PC-9 (cell line): Measurements from ENCODE around the gene HHATL. TPM values are rescaled to one million over a fixed set of nuclear protein-coding genes. Genes with fewer than 3 reads are reported as not detected.
A peak's percentile ranks its signal among the peaks of the same experiment; 100 is the strongest.

Experiments used
- BruUV-seq: library from RNA; stranded (reverse); fragments of 400-500 nt; replicated peaks from 2 replicates; lab custom pipeline; 2021; lab: Mats Ljungman, UMichigan
- CTCF ChIA-PET: fragments of 300-600 bp; sonication (Branson Sonifier 250); formaldehyde crosslinking; loops from one replicate; lab custom pipeline; 2022; ENCODE audit warnings: antibody characterized with exemption; lab: Charles Lee
- POLR2A ChIA-PET: fragments of 300-600 bp; sonication (Branson Sonifier 250); formaldehyde crosslinking; loops from one replicate; lab custom pipeline; 2022; ENCODE audit warnings: antibody characterized with exemption; ENCODE audit not compliant: unreplicated experiment; lab: Charles Lee
- DNase-seq, 2 experiments: peaks; one replicate each; pipeline versions ENCODE4 v3.0.0 to v3.0.0-alpha.2; 2015 to 2022; ENCODE audit warnings: mixed read lengths in 1 of 2
- H2AFZ ChIP-seq: fragments of 200-600 bp; sonication (generic); 2 replicates; pipeline ENCODE4 v1.8.1; 2017; ENCODE audit warnings: antibody characterized with exemption
- H3F3A ChIP-seq: fragments of 200-600 bp; sonication (generic); 2 replicates; pipeline ENCODE4 v1.8.1; 2017; ENCODE audit warnings: antibody characterized with exemption, mild to moderate bottlenecking, low read depth; ENCODE audit not compliant: insufficient read depth
- H3K27ac ChIP-seq: fragments of 200-600 bp; sonication (generic); 2 replicates; pipeline ENCODE4 v1.6.1; 2016; ENCODE audit warnings: mixed run types
- H3K27me3 ChIP-seq: fragments of 200-600 bp; sonication (generic); 2 replicates; pipeline ENCODE4 v1.6.1; 2016; ENCODE audit warnings: low read depth, mixed run types; ENCODE audit not compliant: insufficient read depth
- H3K36me3 ChIP-seq: fragments of 200-600 bp; sonication (generic); 2 replicates; pipeline ENCODE4 v1.6.1; 2016; ENCODE audit warnings: low read depth, mixed run types
- H3K4me1 ChIP-seq: fragments of 200-600 bp; sonication (generic); replicated peaks from 2 replicates; pipeline ENCODE4 v1.6.1; 2016; ENCODE audit warnings: mixed run types; ENCODE audit not compliant: insufficient read depth
- H3K4me2 ChIP-seq: fragments of 200-600 bp; sonication (generic); 2 replicates; pipeline ENCODE4 v1.6.1; 2017; ENCODE audit warnings: mixed run types
- H3K4me3 ChIP-seq: fragments of 200-600 bp; sonication (generic); 2 replicates; pipeline ENCODE4 v1.6.1; 2016; ENCODE audit warnings: mixed run types
- H3K79me2 ChIP-seq: fragments of 200-600 bp; sonication (generic); 2 replicates; pipeline ENCODE4 v1.6.1; 2017; ENCODE audit warnings: low read depth, mixed run types
- H3K9me2 ChIP-seq: fragments of 200-600 bp; sonication (generic); 2 replicates; pipeline ENCODE4 v1.8.1; 2017; ENCODE audit warnings: mild to moderate bottlenecking; ENCODE audit not compliant: insufficient read depth
- H3K9me3 ChIP-seq: fragments of 200-600 bp; sonication (generic); 2 replicates; pipeline ENCODE4 v1.8.1; 2016; ENCODE audit warnings: low read depth; ENCODE audit not compliant: insufficient read depth
- H4K20me1 ChIP-seq: fragments of 200-600 bp; sonication (generic); 2 replicates; pipeline ENCODE4 v1.8.1; 2017; ENCODE audit not compliant: insufficient read depth
- CTCF ChIP-seq: fragments of 200-600 bp; sonication (generic); conservative IDR thresholded peaks from 2 replicates; pipeline ENCODE4 v1.6.1; 2017; ENCODE audit warnings: mixed run types, antibody characterized with exemption, mild to moderate bottlenecking, moderate library complexity
- EZH2 ChIP-seq: fragments of 200-600 bp; sonication (generic); IDR thresholded peaks from 2 replicates; pipeline ENCODE4 v1.8.0; 2017; ENCODE audit warnings: antibody characterized with exemption, low read depth
- intact Hi-C: fragments of 100-400 bp; cut with micrococcal nuclease; formaldehyde crosslinking; loops from one replicate; pipeline ENCODE4 v1.10.0; 2022; ENCODE audit not compliant: unreplicated experiment
- total RNA-seq: library from RNA; stranded (reverse); gene quantifications from 2 replicates; pipeline ENCODE4 v1.2.3, GENCODE V29; 2021

The HHATL gene
- total RNA-seq, 1 experiment from 2014 or later: not detected

DNA sequence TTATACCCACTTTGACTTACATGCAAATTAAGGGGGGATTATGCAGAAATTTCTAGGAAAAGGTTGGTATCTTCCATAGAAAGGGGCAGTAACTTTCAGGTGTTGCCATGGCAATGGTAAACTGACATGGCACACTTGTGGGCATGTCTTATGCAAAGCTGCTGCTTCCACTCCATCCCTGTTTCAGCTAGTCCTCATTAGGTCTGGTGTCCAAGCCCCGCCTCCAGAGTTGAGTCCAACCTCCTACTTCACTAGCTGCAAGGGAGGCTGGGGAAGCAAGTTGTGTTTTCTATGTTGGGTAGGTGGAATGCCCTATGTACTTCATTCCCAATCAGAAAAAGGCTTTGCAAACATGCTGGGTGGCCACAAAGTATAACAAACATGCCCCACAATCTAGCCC, 31.9 kb downstream of the HHATL start:
- H3K9me3 ChIP-seq: no peaks in the 10 kb centered on the region
- H2AFZ ChIP-seq: no peak overlapping the region
- H3K4me3 ChIP-seq: no peak overlapping the region
- no peak for TF ChIP-seq EZH2
- no peak for TF ChIP-seq CTCF
- H3K27me3 ChIP-seq: no peaks in the 10 kb centered on the region
- no peaks in the 10 kb centered on the region for H4K20me1 ChIP-seq
- H3K4me2 ChIP-seq: no peak overlapping the region
- H3F3A ChIP-seq: no peaks in the 10 kb centered on the region
- H3K4me1 ChIP-seq: no peaks in the 10 kb centered on the region
- intact Hi-C loops: no loop called here
- H3K36me3 ChIP-seq: no peaks in the 10 kb centered on the region
- ChIA-PET POLR2A (interaction anchor here (0.5 kb wide), 1 partner anchor 13 kb away, joined by 3 read pairs; no protein-coding TSS in a partner anchor), CTCF (no interaction called here)
- H3K27ac ChIP-seq: no peak overlapping the region
- BruUV-seq: no TSS peak
- H3K9me2 ChIP-seq: no peaks in the 10 kb centered on the region
- DNase-seq: no peak
- H3K79me2 ChIP-seq: no peaks in the 10 kb centered on the region

DNA sequence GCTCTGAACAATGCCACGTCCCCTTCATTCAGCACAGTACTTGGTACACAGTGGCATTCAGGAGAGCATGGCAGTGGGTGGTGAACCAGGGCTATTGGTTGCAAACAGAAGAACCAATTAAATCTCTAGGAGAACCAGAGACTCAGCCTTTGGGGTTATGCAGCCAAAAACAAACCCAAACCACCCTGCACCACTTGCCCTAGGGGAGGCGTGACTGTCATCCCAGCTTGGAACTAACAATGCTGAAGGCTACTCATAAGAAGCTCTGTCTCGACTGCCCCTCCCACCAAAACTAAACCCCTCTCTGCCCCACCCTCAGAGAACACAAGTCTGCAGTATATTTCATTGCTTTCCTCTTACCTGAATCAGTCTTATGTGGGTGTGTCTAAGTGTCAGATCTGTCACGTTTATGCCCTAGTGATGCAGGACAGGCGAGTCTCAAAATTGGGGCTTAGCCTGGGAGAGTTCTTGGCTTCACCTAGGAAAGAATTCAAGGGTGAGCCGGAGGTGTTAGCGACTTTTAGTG, 32.5 kb downstream of the HHATL start:
- POLR2A ChIA-PET: interaction anchor here (0.5 kb wide), 1 partner anchor 14 kb away, joined by 3 read pairs; no protein-coding TSS in a partner anchor
- no peaks in the 10 kb centered on the region for H4K20me1 ChIP-seq
- CTCF ChIA-PET: no interaction called here
- no peak overlapping the region for H2AFZ ChIP-seq
- no peaks in the 10 kb centered on the region for H3K27me3 ChIP-seq
- no peaks in the 10 kb centered on the region for H3K79me2 ChIP-seq
- H3K4me2 ChIP-seq: no peak overlapping the region
- no peaks in the 10 kb centered on the region for H3K9me2 ChIP-seq
- no peak for TF ChIP-seq CTCF
- no peak for TF ChIP-seq EZH2
- intact Hi-C loops: no loop called here
- no TSS peak for BruUV-seq
- H3K4me1 ChIP-seq: no peaks in the 10 kb centered on the region
- H3K4me3 ChIP-seq: no peak overlapping the region
- no peaks in the 10 kb centered on the region for H3F3A ChIP-seq
- no peaks in the 10 kb centered on the region for H3K9me3 ChIP-seq
- no peaks in the 10 kb centered on the region for H3K36me3 ChIP-seq
- DNase-seq: no peak
- H3K27ac ChIP-seq: no peak overlapping the region

DNA sequence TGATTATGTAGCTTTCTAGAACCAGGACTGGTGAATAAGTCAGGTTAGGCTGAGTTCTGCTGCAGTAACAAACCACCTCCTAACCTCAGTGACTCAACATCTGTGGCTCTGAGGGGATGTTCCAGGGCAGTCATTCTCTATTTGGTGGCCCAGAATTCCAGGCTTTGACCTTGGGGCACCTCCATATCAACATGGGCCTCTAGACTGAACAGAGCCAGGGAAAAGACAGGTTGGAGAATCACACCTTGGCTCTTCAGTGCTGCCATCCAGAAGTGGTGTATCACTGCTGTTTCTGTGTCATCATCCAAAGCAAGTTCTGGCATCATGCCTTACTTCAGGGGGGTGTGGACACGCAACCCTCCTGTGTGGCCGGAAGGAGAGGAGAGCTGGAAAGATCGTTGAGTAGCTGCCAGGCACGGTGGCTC, 33.8 kb downstream of the HHATL start:
- intact Hi-C loops: no loop called here
- no peaks in the 10 kb centered on the region for H3K79me2 ChIP-seq
- no peaks in the 10 kb centered on the region for H3K9me3 ChIP-seq
- DNase-seq: no peak
- no peaks in the 10 kb centered on the region for H3F3A ChIP-seq
- H2AFZ ChIP-seq: no peak overlapping the region
- no TSS peak for BruUV-seq
- H3K27ac ChIP-seq: no peak overlapping the region
- no peaks in the 10 kb centered on the region for H3K4me1 ChIP-seq
- TF ChIP-seq EZH2: no peak
- no peaks in the 10 kb centered on the region for H3K27me3 ChIP-seq
- H3K4me2 ChIP-seq: no peak overlapping the region
- H3K36me3 ChIP-seq: no peaks in the 10 kb centered on the region
- ChIA-PET POLR2A (no interaction called here), CTCF (no interaction called here)
- no peak overlapping the region for H3K4me3 ChIP-seq
- H4K20me1 ChIP-seq: no peaks in the 10 kb centered on the region
- H3K9me2 ChIP-seq: no peaks in the 10 kb centered on the region

DNA sequence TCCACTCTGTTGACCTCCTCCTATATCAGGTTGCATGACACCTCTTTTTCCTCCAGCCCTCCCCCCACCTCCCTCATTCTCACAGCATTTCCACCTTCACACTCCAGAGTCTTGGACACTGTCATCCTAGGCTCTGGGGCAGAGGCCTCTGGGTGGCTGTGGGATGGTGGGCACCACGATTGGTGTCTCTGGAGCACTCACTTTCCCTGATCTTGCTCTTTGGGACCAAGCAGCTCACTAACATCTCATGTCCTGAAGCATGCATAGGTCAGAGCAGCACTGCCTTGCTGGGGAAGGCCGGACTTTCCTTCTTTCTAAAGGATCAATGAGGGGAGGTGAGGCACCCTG, 34.2 kb downstream of the HHATL start:
- no peak overlapping the region for H3K4me2 ChIP-seq
- H3K27me3 ChIP-seq: no peaks in the 10 kb centered on the region
- no peaks in the 10 kb centered on the region for H4K20me1 ChIP-seq
- H3K36me3 ChIP-seq: no peaks in the 10 kb centered on the region
- CTCF ChIA-PET: no interaction called here
- no peak overlapping the region for H2AFZ ChIP-seq
- intact Hi-C loops: no loop called here
- no peaks in the 10 kb centered on the region for H3K9me3 ChIP-seq
- no peaks in the 10 kb centered on the region for H3F3A ChIP-seq
- no peak overlapping the region for H3K4me3 ChIP-seq
- no peak for DNase-seq
- H3K4me1 ChIP-seq: no peaks in the 10 kb centered on the region
- POLR2A ChIA-PET: no interaction called here
- no peak overlapping the region for H3K27ac ChIP-seq
- TSS peak; percentile 20 for BruUV-seq
- no peaks in the 10 kb centered on the region for H3K9me2 ChIP-seq
- H3K79me2 ChIP-seq: no peaks in the 10 kb centered on the region
- TF ChIP-seq EZH2: no peak
- no peak for TF ChIP-seq CTCF
